ENCODE results near the gene UBE2L5.

DNA sequence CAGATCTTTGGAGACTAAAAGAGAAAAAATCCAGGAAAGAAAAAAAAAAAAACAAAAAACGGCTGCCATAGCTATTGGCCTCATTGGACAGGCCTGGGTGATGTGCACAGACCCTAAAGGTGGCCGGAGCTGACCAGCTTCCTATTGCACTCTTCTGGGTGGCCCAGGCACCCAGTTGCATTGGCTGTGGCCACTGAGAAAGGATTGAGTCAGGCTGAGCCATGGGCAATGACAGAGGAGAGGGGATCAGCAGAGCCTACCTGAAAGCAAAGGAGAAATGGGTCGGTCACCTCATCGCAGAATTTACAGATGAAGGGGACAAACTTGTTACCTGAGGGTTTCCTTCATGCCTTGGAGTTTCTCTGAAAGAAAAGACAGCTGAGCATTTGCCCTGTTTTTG is 26.1 kb downstream of the UBE2L5 start:
- TF ChIP-seq, protein P1, sequence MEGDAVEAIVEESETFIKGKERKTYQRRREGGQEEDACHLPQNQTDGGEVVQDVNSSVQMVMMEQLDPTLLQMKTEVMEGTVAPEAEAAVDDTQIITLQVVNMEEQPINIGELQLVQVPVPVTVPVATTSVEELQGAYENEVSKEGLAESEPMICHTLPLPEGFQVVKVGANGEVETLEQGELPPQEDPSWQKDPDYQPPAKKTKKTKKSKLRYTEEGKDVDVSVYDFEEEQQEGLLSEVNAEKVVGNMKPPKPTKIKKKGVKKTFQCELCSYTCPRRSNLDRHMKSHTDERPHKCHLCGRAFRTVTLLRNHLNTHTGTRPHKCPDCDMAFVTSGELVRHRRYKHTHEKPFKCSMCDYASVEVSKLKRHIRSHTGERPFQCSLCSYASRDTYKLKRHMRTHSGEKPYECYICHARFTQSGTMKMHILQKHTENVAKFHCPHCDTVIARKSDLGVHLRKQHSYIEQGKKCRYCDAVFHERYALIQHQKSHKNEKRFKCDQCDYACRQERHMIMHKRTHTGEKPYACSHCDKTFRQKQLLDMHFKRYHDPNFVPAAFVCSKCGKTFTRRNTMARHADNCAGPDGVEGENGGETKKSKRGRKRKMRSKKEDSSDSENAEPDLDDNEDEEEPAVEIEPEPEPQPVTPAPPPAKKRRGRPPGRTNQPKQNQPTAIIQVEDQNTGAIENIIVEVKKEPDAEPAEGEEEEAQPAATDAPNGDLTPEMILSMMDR (IDR thresholded peaks at IDR 0.05), result no peak
- no peak for TF ChIP-seq POLR2AphosphoS5 (IDR thresholded peaks at IDR 0.05)
- TF ChIP-seq POLR2A (IDR thresholded peaks at IDR 0.05), result no peak
